ENCODE data around the gene TEX2. TPM values are rescaled to one million over a fixed set of nuclear protein-coding genes. Genes with fewer than 3 reads are reported as not detected.

Gene TEX2
- polyA plus RNA-seq, 1 of the 3 experiments (the other 2 are of a cell fraction): 24.0 TPM

GRCh38 chr17:64111831-64112230 is 151.2 kb downstream of the TEX2 start (continued):
- TF ChIP-seq REST (IDR thresholded peaks at IDR 0.05; ENCODE audit: low read depth, low read length): no peak
- TF ChIP-seq TEAD4 (IDR thresholded peaks at IDR 0.05; ENCODE audit: borderline replicate concordance, insufficient read depth): no peak

- H3K4me1 ChIP-seq (ENCODE audit: control insufficient read depth in 1 of 2, insufficient read depth in 2 of 2, low read depth in 1 of 2, low read length in 1 of 2): no peaks in the 10 kb centered on the region
- no peak overlapping the region for H3K27ac ChIP-seq (ENCODE audit: low read depth in 2 of 2, low read length in 1 of 2)
- no peak for DNase-seq
- CTCF ChIA-PET: interaction anchor here (1.0 to 4.3 kb wide), 5 partner anchors 11 to 308 kb away, joined by 3 to 17 read pairs (median 3); no protein-coding TSS in a partner anchor
- H3K9ac ChIP-seq: no peak overlapping the region
- H4K20me1 ChIP-seq (ENCODE audit: insufficient read depth): no peaks in the 10 kb centered on the region
- no peaks in the 10 kb centered on the region for H3K36me3 ChIP-seq (replicated peaks in 1 of 2; ENCODE audit: control insufficient read depth in 1 of 2, insufficient read depth in 2 of 2, low read length in 1 of 2)
- POLR2A ChIA-PET: no interaction called here
- no peak overlapping the region for H3K4me2 ChIP-seq
- no peaks in the 10 kb centered on the region for H3F3A ChIP-seq (replicated peaks; ENCODE audit: insufficient read depth)
- H3K9me3 ChIP-seq: no peaks in the 10 kb centered on the region
- H2AFZ ChIP-seq (ENCODE audit: low read depth): no peak overlapping the region
- 93% methylated on average over 12 of the region's 12 CpGs for WGBS (ENCODE audit: low lambda C conversion rate)
- no peaks in the 10 kb centered on the region for H3K79me2 ChIP-seq (ENCODE audit: insufficient read depth)
- no peak overlapping the region for H3K4me3 ChIP-seq (ENCODE audit: low read depth in 2 of 2, low read length in 1 of 2)
- no peaks in the 10 kb centered on the region for H3K9me2 ChIP-seq
- TF ChIP-seq PBX3 (IDR thresholded peaks at IDR 0.05) (no peak), RAD21 (IDR thresholded peaks at IDR 0.05; ENCODE audit: low read length) (no peak)
- H3K27me3 ChIP-seq (ENCODE audit: insufficient read depth): no peaks in the 10 kb centered on the region
Measured at GRCh38 chr17:64110379-64111152, 152.5 kb downstream of the TEX2 start.

GRCh38 chr17:64109400-64109799 is 153.7 kb downstream of the TEX2 start:
- no peak overlapping the region for H3K4me2 ChIP-seq
- no peak overlapping the region for H3K4me3 ChIP-seq (ENCODE audit: low read depth in 2 of 2, low read length in 1 of 2)
- ChIA-PET CTCF (interaction anchor here (0.9 to 1.0 kb wide), 3 partner anchors 14 to 309 kb away, joined by 3 to 4 read pairs (median 3); no protein-coding TSS in a partner anchor), POLR2A (no interaction called here)
- H3K4me1 ChIP-seq (ENCODE audit: control insufficient read depth in 1 of 2, insufficient read depth in 2 of 2, low read depth in 1 of 2, low read length in 1 of 2): no peaks in the 10 kb centered on the region
- H3K9me2 ChIP-seq: no peaks in the 10 kb centered on the region
- no peaks in the 10 kb centered on the region for H3F3A ChIP-seq (replicated peaks; ENCODE audit: insufficient read depth)
- WGBS (ENCODE audit: low lambda C conversion rate): 96% methylated on average over 5 of the region's 5 CpGs
- H3K27me3 ChIP-seq (ENCODE audit: insufficient read depth): no peaks in the 10 kb centered on the region
- H3K36me3 ChIP-seq (replicated peaks in 1 of 2; ENCODE audit: control insufficient read depth in 1 of 2, insufficient read depth in 2 of 2, low read length in 1 of 2): no peaks in the 10 kb centered on the region
- H3K9ac ChIP-seq: no peak overlapping the region
- H2AFZ ChIP-seq (ENCODE audit: low read depth): no peak overlapping the region
- no peaks in the 10 kb centered on the region for H4K20me1 ChIP-seq (ENCODE audit: insufficient read depth)
- no peaks in the 10 kb centered on the region for H3K79me2 ChIP-seq (ENCODE audit: insufficient read depth)
- TF ChIP-seq SIN3A (IDR thresholded peaks at IDR 0.05; ENCODE audit: borderline replicate concordance, low read depth, low read length): no peak
- TF ChIP-seq MEF2A (IDR thresholded peaks at IDR 0.05; ENCODE audit: borderline replicate concordance, low read depth): no peak
- TF ChIP-seq RAD21 (IDR thresholded peaks at IDR 0.05; ENCODE audit: low read length): no peak
- TF ChIP-seq ELF1 (IDR thresholded peaks at IDR 0.05): no peak
- no peak for TF ChIP-seq EP300 (IDR thresholded peaks at IDR 0.05; ENCODE audit: borderline replicate concordance in 1 of 2, low read depth in 1 of 2, low read length in 1 of 2)
- no peak for TF ChIP-seq NFIC (IDR thresholded peaks at IDR 0.05; ENCODE audit: borderline replicate concordance)
- no peak for TF ChIP-seq FOXJ3 (CRISPR knock-in tag; IDR thresholded peaks at IDR 0.05)
- no peak overlapping the region for H3K27ac ChIP-seq (ENCODE audit: low read depth in 2 of 2, low read length in 1 of 2)
- DNase-seq: no peak
- no peaks in the 10 kb centered on the region for H3K9me3 ChIP-seq
